SU-DHL-6 (cell line): ENCODE measurements around the gene CAMKK1.

ENCODE experiments used
- EZH2phosphoT487 ChIP-seq: fragments of 200-600 bp; sonication (generic), shearing (Covaris generic); conservative IDR thresholded peaks from 2 replicates; pipeline ENCODE4 v1.6.1; 2018; ENCODE audit warnings: mild to moderate bottlenecking, antibody characterized with exemption, low read length, moderate library complexity, mixed read lengths
- TF ChIP-seq, protein P1 (sequence below): fragments of 200-600 bp; sonication (generic); IDR thresholded peaks from one replicate; pipeline ENCODE4 v1.5.1; 2017; ENCODE audit warnings: antibody characterized with exemption, mild to moderate bottlenecking, low read length, moderate library complexity; ENCODE audit not compliant: insufficient read depth, poor library complexity, severe bottlenecking

GRCh38 chr17:3845621-3846436, 47.0 kb downstream of the CAMKK1 start, which contains the start of gene NCBP3:
- TF ChIP-seq, protein P1, sequence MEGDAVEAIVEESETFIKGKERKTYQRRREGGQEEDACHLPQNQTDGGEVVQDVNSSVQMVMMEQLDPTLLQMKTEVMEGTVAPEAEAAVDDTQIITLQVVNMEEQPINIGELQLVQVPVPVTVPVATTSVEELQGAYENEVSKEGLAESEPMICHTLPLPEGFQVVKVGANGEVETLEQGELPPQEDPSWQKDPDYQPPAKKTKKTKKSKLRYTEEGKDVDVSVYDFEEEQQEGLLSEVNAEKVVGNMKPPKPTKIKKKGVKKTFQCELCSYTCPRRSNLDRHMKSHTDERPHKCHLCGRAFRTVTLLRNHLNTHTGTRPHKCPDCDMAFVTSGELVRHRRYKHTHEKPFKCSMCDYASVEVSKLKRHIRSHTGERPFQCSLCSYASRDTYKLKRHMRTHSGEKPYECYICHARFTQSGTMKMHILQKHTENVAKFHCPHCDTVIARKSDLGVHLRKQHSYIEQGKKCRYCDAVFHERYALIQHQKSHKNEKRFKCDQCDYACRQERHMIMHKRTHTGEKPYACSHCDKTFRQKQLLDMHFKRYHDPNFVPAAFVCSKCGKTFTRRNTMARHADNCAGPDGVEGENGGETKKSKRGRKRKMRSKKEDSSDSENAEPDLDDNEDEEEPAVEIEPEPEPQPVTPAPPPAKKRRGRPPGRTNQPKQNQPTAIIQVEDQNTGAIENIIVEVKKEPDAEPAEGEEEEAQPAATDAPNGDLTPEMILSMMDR, result peak; percentile 94
- no peak for TF ChIP-seq EZH2phosphoT487
